ENCODE measurements around the gene DDX10.

- no peak for TF ChIP-seq POLR2A (IDR thresholded peaks at IDR 0.05)
- no peak for TF ChIP-seq CTCF (IDR thresholded peaks at IDR 0.05 in 8 of 11, conservative IDR thresholded peaks at IDR 0.05 in 3 of 11)
- no peak for TF ChIP-seq POLR2AphosphoS5 (IDR thresholded peaks at IDR 0.05)
Measured at GRCh38 chr11:108781946-108782345, 117.1 kb downstream of the DDX10 start.

All from spleen (tissue), 7 donors.